Measurements from ENCODE around the gene LRRFIP1.

LRRFIP1 gene

DNA sequence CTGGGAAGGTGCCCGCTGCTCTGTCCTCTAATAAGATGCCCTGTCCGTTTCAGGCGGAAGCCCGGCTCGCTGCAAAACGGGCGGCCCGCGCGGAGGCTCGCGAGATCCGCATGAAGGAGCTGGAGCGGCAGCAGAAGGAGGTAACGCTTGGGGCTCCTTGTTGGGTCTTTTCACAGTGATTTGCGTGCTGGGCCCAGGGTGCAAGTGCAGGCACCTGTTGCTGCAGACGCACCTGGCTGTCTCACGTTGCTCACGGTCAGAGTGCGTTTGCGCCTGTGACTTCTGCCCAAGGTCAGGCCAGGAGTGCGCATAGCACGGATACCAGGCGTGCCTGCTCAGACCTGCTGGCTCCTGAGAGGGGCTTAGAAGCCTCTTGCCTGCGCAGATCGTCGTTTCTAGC lies 81.1 kb downstream of the LRRFIP1 start:
- DNase-seq = no peak

DNA sequence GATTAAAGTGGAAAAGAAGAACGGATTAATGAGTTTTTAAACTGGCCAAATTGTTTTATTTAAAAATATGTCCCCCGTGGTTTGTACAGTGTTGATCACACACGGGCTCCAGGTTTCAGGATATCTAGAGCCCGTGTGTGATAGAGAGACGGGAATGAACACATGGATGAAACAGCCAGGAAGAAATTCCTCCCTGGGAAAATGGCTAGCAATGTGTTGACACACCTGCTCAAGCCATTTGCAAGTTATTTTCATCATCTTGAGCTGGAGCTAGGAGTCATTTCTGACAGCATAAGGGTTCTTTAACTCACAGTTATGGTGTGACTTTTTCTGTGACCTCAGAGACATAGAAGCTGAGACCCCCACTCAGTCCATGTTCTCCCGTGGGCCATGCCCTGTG lies 81.6 kb downstream of the LRRFIP1 start:
- DNase-seq = no peak

GRCh38 chr2:237711458-237712150 lies 84.2 kb downstream of the LRRFIP1 start:
- DNase-seq = no peak

- no peak for DNase-seq
These were observed 85.3 kb downstream of the LRRFIP1 start for GRCh38 chr2:237712477-237713377.

GRCh38 chr2:237714690-237715458 lies 87.5 kb downstream of the LRRFIP1 start:
- no peak for DNase-seq

GRCh38 chr2:237715459-237715947 lies 88.1 kb downstream of the LRRFIP1 start:
- DNase-seq = no peak

GRCh38 chr2:237716011-237716410 lies 88.6 kb downstream of the LRRFIP1 start:
- no peak for DNase-seq

GRCh38 chr2:237717366-237718276 lies 90.2 kb downstream of the LRRFIP1 start:
- DNase-seq = no peak

GRCh38 chr2:237718277-237718634 lies 90.9 kb downstream of the LRRFIP1 start:
- DNase-seq = no peak

DNA sequence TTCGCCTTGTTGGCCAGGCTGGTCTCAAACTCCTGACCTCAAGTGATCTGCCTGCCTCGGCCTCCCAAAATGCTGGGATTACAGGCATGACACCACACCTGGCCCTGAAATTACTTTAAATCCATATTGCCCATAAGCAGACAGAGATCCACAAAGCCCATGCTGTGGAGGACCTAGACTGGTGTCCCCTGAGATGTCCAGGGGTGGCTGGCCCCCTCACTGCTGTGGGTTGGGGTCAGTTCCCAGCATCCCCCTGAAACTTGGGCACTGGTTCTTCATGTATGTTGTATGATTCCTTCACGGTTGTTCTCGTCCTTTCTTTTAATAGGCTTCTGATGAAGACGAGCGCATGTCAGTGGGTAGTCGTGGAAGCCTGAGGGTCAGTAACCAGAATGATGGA lies 93.1 kb downstream of the LRRFIP1 start:
- DNase-seq = no peak

GRCh38 chr2:237720957-237721356 lies 93.6 kb downstream of the LRRFIP1 start:
- DNase-seq = no peak

DNA sequence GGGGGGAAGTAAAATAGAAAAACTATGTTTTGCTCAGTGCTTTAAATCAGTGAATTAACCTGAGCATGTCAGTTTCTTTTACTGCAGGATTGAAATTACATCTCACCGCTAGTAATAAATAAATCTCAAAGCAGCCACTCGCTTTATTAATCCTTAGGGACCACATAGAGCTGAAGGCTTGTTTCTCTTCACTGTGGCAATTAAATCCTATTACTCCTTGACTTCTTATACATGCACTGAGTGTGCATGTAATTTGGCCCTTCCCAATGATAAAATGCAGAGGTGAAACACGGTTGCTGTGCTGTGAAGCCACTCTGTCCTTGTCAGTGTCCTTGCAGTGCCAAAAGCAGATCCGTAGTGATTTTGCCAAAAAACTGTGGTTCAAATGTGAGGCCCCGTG lies 94.1 kb downstream of the LRRFIP1 start:
- DNase-seq = no peak

GRCh38 chr2:237722616-237723015 lies 95.2 kb downstream of the LRRFIP1 start:
- no peak for DNase-seq

- DNase-seq = no peak
These were observed 95.6 kb downstream of the LRRFIP1 start for GRCh38 chr2:237723023-237723422.

- peak; percentile 77 for DNase-seq
These were observed 96.2 kb downstream of the LRRFIP1 start for GRCh38 chr2:237723602-237724001.

GRCh38 chr2:237724811-237725478 lies 97.6 kb downstream of the LRRFIP1 start:
- no peak for DNase-seq

DNA sequence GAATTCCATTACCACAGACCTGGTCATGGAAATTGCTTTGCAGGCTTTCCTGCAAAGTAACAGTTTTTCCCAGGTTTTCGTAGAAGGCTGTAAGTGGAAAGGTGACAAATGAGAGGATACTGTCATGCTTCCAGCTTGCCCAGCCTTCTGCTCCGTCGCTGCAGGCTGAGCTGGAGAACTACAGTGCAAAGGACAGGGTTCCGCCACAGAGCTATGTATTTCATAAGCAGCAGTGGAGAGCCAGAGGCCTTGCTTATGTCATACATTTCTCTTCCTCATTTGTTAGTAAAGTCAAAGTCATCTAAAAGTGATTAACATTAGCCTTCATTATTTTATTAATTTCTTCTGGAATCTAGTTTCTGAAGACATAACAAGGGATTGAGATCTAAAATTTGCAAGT lies 98.3 kb downstream of the LRRFIP1 start:
- DNase-seq = peak; percentile 54

GRCh38 chr2:237726401-237726830 lies 99.0 kb downstream of the LRRFIP1 start:
- DNase-seq = peak; percentile 32

DNA sequence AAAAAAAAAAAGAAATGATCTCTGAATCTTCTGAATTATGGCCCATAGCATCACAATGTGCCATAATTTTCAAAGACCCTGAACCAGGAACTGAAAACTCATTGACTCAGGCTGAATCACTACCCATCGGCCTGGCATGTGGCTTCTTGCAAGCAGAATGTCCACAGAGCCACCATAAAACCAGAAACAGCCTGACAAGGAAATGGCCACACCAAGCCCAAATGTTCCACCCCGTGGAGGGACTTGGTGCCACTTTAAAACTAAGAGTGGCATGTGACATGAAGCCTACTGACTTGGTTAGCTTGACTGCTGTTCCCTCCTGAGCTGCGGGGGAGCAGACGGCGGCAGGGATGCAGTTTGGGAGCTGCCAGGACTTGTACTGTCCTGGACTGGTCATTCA lies 100.0 kb downstream of the LRRFIP1 start:
- DNase-seq = no peak

- no peak for DNase-seq
These were observed 102.5 kb downstream of the LRRFIP1 start for GRCh38 chr2:237729681-237730475.

DNA sequence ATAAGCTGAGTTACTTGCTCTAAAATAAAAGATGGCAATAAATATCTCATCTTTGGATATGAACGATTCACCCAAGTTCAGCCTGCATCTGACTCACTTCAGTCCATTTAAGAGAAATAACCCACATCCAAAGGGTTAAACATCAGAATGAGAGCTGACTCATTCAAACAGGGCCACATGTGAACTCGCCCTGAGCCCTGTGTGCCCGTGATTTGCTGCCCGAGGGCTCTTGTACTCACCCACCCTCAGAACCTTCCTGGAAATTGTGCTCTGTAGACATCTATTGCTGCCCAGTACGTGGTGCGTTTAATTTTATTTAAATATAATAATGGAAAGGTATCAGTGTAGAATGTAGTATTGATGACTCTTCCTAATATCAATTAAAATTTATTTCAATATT lies 104.3 kb downstream of the LRRFIP1 start:
- DNase-seq = peak; percentile 59
